Keratinocyte (primary cell): ENCODE data around the gene CDH15. TPM values are rescaled to one million over a fixed set of nuclear protein-coding genes. Genes with fewer than 3 reads are reported as not detected.

ENCODE experiments used
- DNase-seq: peaks from one replicate; pipeline ENCODE4 v3.0.0-alpha.2; 2011; ENCODE audit warnings: low read depth, missing footprints, low spot score
- FAIRE-seq: peaks from 2 replicates; lab custom pipeline; 2011; peaks lifted over from hg19 to GRCh38; lab: Jason Lieb, UNC
- H2AFZ ChIP-seq: 2 replicates; pipeline ENCODE4 v1.6.0; 2012; ENCODE audit warnings: low read length, control low read depth, inconsistent platforms; ENCODE audit not compliant: control insufficient read depth
- H3K27ac ChIP-seq: 2 replicates; pipeline ENCODE4 v1.5.1; 2011; ENCODE audit warnings: low read length; ENCODE audit not compliant: control insufficient read depth, insufficient read depth
- H3K27me3 ChIP-seq: 3 replicates; pipeline ENCODE4 v1.6.0; 2011; ENCODE audit warnings: low read length; ENCODE audit not compliant: control insufficient read depth, insufficient read depth; ENCODE audit errors: extremely low read depth
- H3K36me3 ChIP-seq, 2 experiments: 2 replicates in 1 of 2; 3 replicates in 1 of 2; pipeline ENCODE4 v1.5.1; 2011; ENCODE audit warnings: low read length in 2 of 2, mild to moderate bottlenecking in 1 of 2; ENCODE audit not compliant: control insufficient read depth in 2 of 2, insufficient read depth in 2 of 2; ENCODE audit errors: extremely low read depth in 1 of 2
- H3K4me1 ChIP-seq: 3 replicates; pipeline ENCODE4 v1.5.1; 2011; ENCODE audit warnings: low read length; ENCODE audit not compliant: control insufficient read depth, insufficient read depth; ENCODE audit errors: extremely low read depth
- H3K4me2 ChIP-seq: 3 replicates; pipeline ENCODE4 v1.6.0; 2011; ENCODE audit warnings: low read depth, low read length; ENCODE audit not compliant: control insufficient read depth, insufficient read depth; ENCODE audit errors: extremely low read depth
- H3K4me3 ChIP-seq, 3 experiments: fragments of 200-600 bp in 1 of 3; sonication (generic) in 1 of 3; 2 replicates in 2 of 3; 3 replicates in 1 of 3; pipeline ENCODE4 v1.5.1; 2011 to 2016; ENCODE audit warnings: low read length in 3 of 3, mild to moderate bottlenecking in 3 of 3, control low read depth in 2 of 3, inconsistent platforms in 1 of 3, low read depth in 1 of 3, mixed read lengths in 1 of 3, mixed run types in 1 of 3, moderate library complexity in 1 of 3; ENCODE audit not compliant: control insufficient read depth in 2 of 3, insufficient read depth in 2 of 3; ENCODE audit errors: extremely low read depth in 1 of 3
- H3K79me2 ChIP-seq: 2 replicates; pipeline ENCODE4 v1.6.0; 2012; ENCODE audit warnings: low read length; ENCODE audit not compliant: control insufficient read depth, insufficient read depth
- H3K9ac ChIP-seq: 3 replicates; pipeline ENCODE4 v1.6.0; 2011; ENCODE audit warnings: low read length; ENCODE audit not compliant: control insufficient read depth, insufficient read depth; ENCODE audit errors: extremely low read depth
- H3K9me1 ChIP-seq: 3 replicates; pipeline ENCODE4 v1.6.0; 2011; ENCODE audit warnings: low read length; ENCODE audit not compliant: control insufficient read depth, insufficient read depth; ENCODE audit errors: extremely low read depth
- H3K9me3 ChIP-seq: 2 replicates; pipeline ENCODE4 v1.5.1; 2012; ENCODE audit warnings: low read depth, low read length; ENCODE audit not compliant: control insufficient read depth
- H4K20me1 ChIP-seq: 3 replicates; pipeline ENCODE4 v1.6.0; 2011; ENCODE audit warnings: low read length; ENCODE audit not compliant: control insufficient read depth, insufficient read depth; ENCODE audit errors: extremely low read depth
- CTCF ChIP-seq, 3 experiments: IDR thresholded peaks in 1 of 3; conservative IDR thresholded peaks in 1 of 3; optimal IDR thresholded peaks in 1 of 3; 2 replicates in 2 of 3; 3 replicates in 1 of 3; pipeline versions ENCODE3 to v1.5.1; 2011; ENCODE audit warnings: low read length in 3 of 3, mild to moderate bottlenecking in 3 of 3, moderate library complexity in 2 of 3, control low read depth in 1 of 3, inconsistent platforms in 1 of 3; ENCODE audit not compliant: insufficient read depth in 2 of 3; ENCODE audit errors: extremely low read depth in 1 of 3
- EZH2 ChIP-seq: IDR thresholded peaks from one replicate; pipeline ENCODE4 v1.6.1; 2012; ENCODE audit warnings: inconsistent platforms, mild to moderate bottlenecking, low read length, moderate library complexity
- dilution Hi-C: fragments of 300-500 bp; cut with MboI; formaldehyde crosslinking; loops from one replicate; pipeline ENCODE4 v1.7.0; 2020; ENCODE audit warnings: low sequenced_read_pairs; ENCODE audit not compliant: extremely low pct_ligation_motif_present
- polyA plus RNA-seq, 5 experiments: library from polyadenylated mRNA; depleted of rRNA in 3 of 5; stranded (reverse) in 3 of 5; stranded (forward) in 1 of 5; unstranded in 1 of 5; fragments of >200 nt; gene quantifications; 1 replicate in 1 of 5; 2 replicates in 3 of 5; 3 replicates in 1 of 5; pipeline versions ENCODE4 v1.2.1 to v1.2.3, GENCODE V29; 2011 to 2012; ENCODE audit warnings: missing spikeins in 2 of 5, low read depth in 1 of 5, low replicate concordance in 1 of 5

Gene CDH15
- polyA plus RNA-seq, 1 donor (not counting 4 experiments of a cell fraction or from before 2014, with no cell fraction given) = not detected

GRCh38 chr16:89146211-89147005 is 25.1 kb upstream of the CDH15 start:
- no peak overlapping the region for H3K9ac ChIP-seq
- H3K9me1 ChIP-seq = no peaks in the 10 kb centered on the region
- TF ChIP-seq CTCF (optimal IDR thresholded peaks at IDR 0.05 in 1 of 3, IDR thresholded peaks at IDR 0.05 in 1 of 3, conservative IDR thresholded peaks at IDR 0.05 in 1 of 3; ENCODE audit: extremely low read depth in 1 of 3, insufficient read depth in 2 of 3, low read length in 3 of 3) (no peak), EZH2 (no peak)
- no peaks in the 10 kb centered on the region for H3K79me2 ChIP-seq
- peaks cover 6% of the 10 kb centered on the region for H3K9me3 ChIP-seq
- H4K20me1 ChIP-seq = no peaks in the 10 kb centered on the region
- FAIRE-seq (no peak), DNase-seq (no peak)
- dilution Hi-C loops = no loop called here
- no peak overlapping the region for H2AFZ ChIP-seq
- H3K27ac ChIP-seq = no peak overlapping the region
- H3K4me2 ChIP-seq = no peak overlapping the region
- peaks cover 14% of the 10 kb centered on the region for H3K4me1 ChIP-seq
- no peak overlapping the region for H3K4me3 ChIP-seq
- no peaks in the 10 kb centered on the region for H3K27me3 ChIP-seq
- peaks cover 3 to 7% of the 10 kb centered on the region in 2 experiments for H3K36me3 ChIP-seq

GRCh38 chr16:89147085-89147817 is 24.3 kb upstream of the CDH15 start:
- Histone ChIP-seq H2AFZ (no peak overlapping the region), H3K9me1 (no peaks in the 10 kb centered on the region), H3K79me2 (no peaks in the 10 kb centered on the region), H3K27ac (no peak overlapping the region), H3K9ac (no peak overlapping the region), H3K4me1 (peaks cover 14% of the 10 kb centered on the region), H3K4me2 (no peak overlapping the region), H3K9me3 (peaks cover 6% of the 10 kb centered on the region), H3K4me3 (no peak overlapping the region), H3K36me3 (peaks cover 3 to 5% of the 10 kb centered on the region in 2 experiments), H3K27me3 (no peaks in the 10 kb centered on the region), H4K20me1 (no peaks in the 10 kb centered on the region)
- dilution Hi-C loops = no loop called here
- no peak for TF ChIP-seq EZH2
- TF ChIP-seq CTCF (optimal IDR thresholded peaks at IDR 0.05 in 1 of 3, IDR thresholded peaks at IDR 0.05 in 1 of 3, conservative IDR thresholded peaks at IDR 0.05 in 1 of 3; ENCODE audit: extremely low read depth in 1 of 3, insufficient read depth in 2 of 3, low read length in 3 of 3) = no peak
- FAIRE-seq = no peak
- DNase-seq = no peak
